Spinal cord (tissue), 10 donors: ENCODE measurements around the gene ARL10. TPM values are rescaled to one million over a fixed set of nuclear protein-coding genes. Genes with fewer than 3 reads are reported as not detected.

Experiments
- DNase-seq, 6 donors: peaks; one replicate each; pipeline versions ENCODE4 v3.0.0 to v3.0.0-alpha.2; 2013 to 2015; ENCODE audit warnings: low spot score in 6 of 6, low read depth in 4 of 6
- H3K27ac ChIP-seq: one replicate; pipeline ENCODE4 v1.5.1; 2013; ENCODE audit warnings: low read depth, low read length, control low read depth
- H3K27me3 ChIP-seq: one replicate; pipeline ENCODE4 v1.6.1; 2013; ENCODE audit warnings: low read length; ENCODE audit not compliant: control insufficient read depth, insufficient read depth
- H3K36me3 ChIP-seq: one replicate; pipeline ENCODE4 v1.6.1; 2013; ENCODE audit warnings: low read length; ENCODE audit not compliant: control insufficient read depth, insufficient read depth
- H3K4me1 ChIP-seq: one replicate; pipeline ENCODE4 v1.6.1; 2013; ENCODE audit warnings: low read length; ENCODE audit not compliant: control insufficient read depth, insufficient read depth
- H3K4me3 ChIP-seq: one replicate; pipeline ENCODE4 v1.5.1; 2013; ENCODE audit warnings: low read depth, low read length, control low read depth
- H3K9me3 ChIP-seq: one replicate; pipeline ENCODE4 v1.6.1; 2013; ENCODE audit warnings: low read length; ENCODE audit not compliant: control insufficient read depth, insufficient read depth
- WGBS: methylation state at CpG from one replicate; pipeline ENCODE4 v1.1.5; 2013; ENCODE audit warnings: missing lambda C conversion rate; ENCODE audit not compliant: insufficient coverage; 5-methylcytosine and 5-hydroxymethylcytosine counted together
- polyA plus RNA-seq, 2 donors: library from polyadenylated mRNA; unstranded; fragments of 120-200 nt; gene quantifications; one replicate each; pipeline ENCODE4 v1.2.1, GENCODE V29; 2013; ENCODE audit not compliant: insufficient read length in 2 of 2
- total RNA-seq, 2 donors: library from RNA; depleted of rRNA in 1 of 2; stranded (reverse); fragments of 120-200 nt in 1 of 2; fragments of >200 nt in 1 of 2; gene quantifications; one replicate each; pipeline versions ENCODE4 v1.2.3 to v1.2.4, GENCODE V29; 2013 to 2014
- donor health status: healthy.

Gene ARL10
- total and polyA plus RNA-seq, 4 donors: 22.6 to 39.3 (median 29.2) TPM

DNA sequence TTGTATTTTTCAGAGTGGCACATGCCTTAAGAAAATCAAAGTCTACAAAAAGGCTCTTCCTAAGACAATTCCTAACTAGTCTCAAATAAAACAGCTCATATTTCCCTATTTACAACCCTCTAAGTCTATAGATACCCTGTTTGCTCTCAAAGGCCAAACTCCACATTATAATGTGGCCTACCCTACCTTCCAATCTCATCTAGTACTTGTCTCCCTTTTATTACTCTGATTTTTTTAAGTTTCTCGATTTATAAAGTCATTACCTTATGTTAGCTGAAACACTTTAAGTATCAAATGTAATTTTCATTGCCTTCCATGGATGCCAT lies 23.2 kb upstream of the ARL10 start:
- WGBS: no CpG with 5 or more reads among the region's 1 CpG
- no peak for DNase-seq
- H3K27me3 ChIP-seq: no peaks in the 10 kb centered on the region
- H3K4me1 ChIP-seq: no peaks in the 10 kb centered on the region
- H3K27ac ChIP-seq: no peak overlapping the region
- H3K9me3 ChIP-seq: no peaks in the 10 kb centered on the region
- H3K36me3 ChIP-seq: peaks cover 22% of the 10 kb centered on the region
- no peak overlapping the region for H3K4me3 ChIP-seq

DNA sequence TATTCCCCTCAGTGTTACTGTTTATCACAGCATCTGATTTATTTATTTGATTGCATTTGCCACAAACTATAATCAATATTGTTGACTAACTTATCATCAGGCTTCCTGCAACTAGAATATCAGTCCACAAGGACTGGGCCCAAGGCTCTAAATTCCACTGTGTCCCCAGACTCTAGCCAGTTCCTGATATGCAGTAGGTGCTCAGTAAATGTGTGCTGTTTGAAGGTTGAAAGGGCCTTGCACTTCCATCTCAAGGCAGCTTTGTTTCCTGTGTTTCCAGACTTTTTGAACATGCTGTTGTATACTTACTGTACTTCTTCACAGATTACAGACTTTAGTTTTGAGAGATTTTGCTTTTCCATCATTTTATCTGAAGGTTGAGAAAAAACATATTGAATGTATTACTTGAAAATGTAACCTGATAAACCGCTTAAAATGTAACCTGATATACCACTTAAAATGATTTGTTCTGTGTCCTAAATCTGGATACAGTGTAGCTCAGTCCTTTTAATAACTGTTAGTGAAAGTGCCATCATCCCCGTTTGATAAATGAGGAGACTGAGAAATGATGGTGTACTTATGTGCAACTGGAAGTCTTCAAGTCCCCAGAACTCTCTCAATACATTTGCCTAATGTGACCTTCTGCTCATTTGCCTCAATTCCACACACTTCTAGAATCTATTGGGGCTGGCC lies 22.4 kb upstream of the ARL10 start:
- Histone ChIP-seq H3K36me3 (peaks cover 30% of the 10 kb centered on the region), H3K27me3 (no peaks in the 10 kb centered on the region), H3K4me1 (no peaks in the 10 kb centered on the region), H3K9me3 (no peaks in the 10 kb centered on the region), H3K27ac (no peak overlapping the region), H3K4me3 (no peak overlapping the region)
- no peak for DNase-seq
- WGBS: no CpG with 5 or more reads among the region's 2 CpGs

DNA sequence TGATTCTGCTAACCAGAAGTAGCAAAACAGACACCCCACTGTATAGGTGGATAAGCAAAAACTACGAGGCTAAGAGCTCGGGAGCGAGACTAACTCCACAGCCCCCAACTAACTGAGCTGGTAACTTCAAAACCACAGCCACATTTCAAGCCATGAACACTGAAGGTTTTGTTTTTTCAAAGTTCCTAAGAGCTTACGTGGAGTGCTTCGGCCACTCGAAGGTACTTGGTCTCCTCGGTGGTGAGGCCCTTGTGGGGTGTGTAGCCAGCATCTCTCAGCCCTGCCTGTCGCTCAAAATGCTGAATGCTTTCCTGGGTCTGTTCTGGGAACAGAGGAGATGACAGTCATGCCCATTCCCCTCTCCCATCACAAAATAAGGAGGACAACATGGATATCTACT lies 14.9 kb upstream of the ARL10 start:
- DNase-seq: no peak
- no peaks in the 10 kb centered on the region for H3K27me3 ChIP-seq
- H3K4me1 ChIP-seq: no peaks in the 10 kb centered on the region
- WGBS: 100% methylated on average over 2 of the region's 8 CpGs
- no peak overlapping the region for H3K27ac ChIP-seq
- peaks cover 63% of the 10 kb centered on the region for H3K36me3 ChIP-seq
- no peak overlapping the region for H3K4me3 ChIP-seq
- no peaks in the 10 kb centered on the region for H3K9me3 ChIP-seq

DNA sequence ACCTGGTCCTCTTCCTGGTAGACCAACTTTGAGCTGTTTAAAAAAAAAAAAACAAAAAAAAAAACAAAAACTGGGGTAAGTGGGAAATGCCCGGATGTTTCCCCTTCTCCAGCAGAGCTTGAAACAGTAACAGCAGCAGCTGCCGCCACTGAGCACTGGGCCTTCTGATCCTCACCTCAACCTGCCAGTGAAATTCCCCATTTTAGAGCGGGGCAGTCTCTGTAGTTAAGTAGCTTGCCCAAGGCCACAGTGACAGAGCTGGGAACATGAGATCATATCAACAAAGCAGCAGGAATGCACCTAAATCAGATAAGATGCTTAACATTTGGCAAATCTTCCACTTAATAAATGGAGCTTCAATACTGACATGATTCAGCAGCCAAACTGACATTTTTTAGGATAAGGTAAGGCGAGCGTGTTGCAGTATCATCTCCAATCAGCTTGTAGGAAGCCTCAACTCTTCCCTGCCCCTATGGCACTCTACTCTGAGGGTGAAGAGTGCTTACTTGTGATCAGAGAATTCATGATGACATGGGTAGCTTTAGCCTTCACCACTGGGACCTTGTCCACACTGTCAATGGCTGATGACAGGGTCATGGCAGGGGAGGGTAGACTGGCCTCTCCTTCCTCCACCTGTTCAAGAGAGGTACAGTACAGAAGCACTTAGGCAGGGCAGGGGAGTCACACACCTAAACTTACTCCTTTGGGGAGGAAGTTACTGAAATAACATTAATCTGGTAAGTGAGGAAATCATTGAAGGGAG lies 13.0 kb upstream of the ARL10 start:
- Histone ChIP-seq H3K36me3 (peaks cover 62% of the 10 kb centered on the region), H3K9me3 (no peaks in the 10 kb centered on the region), H3K27ac (no peak overlapping the region), H3K4me3 (no peak overlapping the region), H3K27me3 (no peaks in the 10 kb centered on the region), H3K4me1 (no peaks in the 10 kb centered on the region)
- DNase-seq: no peak
- WGBS: 89% methylated on average over 3 of the region's 5 CpGs

DNA sequence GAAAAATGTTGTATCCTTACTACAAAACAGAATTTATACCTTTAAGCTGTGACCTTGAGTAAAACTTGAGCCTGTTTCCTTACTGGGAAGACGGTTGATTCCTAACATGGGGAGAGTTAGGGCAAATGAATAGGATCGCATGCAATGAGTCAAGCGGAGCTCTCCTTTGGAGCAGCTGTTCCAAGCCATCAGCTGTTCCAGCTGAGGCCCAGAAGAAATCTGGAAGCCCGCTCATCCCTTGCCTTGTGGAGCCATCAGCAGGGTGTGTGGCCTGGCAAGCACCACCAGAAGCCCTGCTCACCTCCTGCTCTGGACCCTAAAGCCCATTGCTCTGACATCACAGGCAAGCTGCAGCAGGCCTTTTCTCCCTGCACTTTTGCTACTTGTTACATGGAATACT lies 11.8 kb upstream of the ARL10 start:
- H3K4me1 ChIP-seq: no peaks in the 10 kb centered on the region
- no peak overlapping the region for H3K27ac ChIP-seq
- H3K36me3 ChIP-seq: peaks cover 56% of the 10 kb centered on the region
- no peak overlapping the region for H3K4me3 ChIP-seq
- DNase-seq: no peak
- H3K9me3 ChIP-seq: no peaks in the 10 kb centered on the region
- WGBS: 77% methylated on average over 4 of the region's 4 CpGs
- H3K27me3 ChIP-seq: no peaks in the 10 kb centered on the region

DNA sequence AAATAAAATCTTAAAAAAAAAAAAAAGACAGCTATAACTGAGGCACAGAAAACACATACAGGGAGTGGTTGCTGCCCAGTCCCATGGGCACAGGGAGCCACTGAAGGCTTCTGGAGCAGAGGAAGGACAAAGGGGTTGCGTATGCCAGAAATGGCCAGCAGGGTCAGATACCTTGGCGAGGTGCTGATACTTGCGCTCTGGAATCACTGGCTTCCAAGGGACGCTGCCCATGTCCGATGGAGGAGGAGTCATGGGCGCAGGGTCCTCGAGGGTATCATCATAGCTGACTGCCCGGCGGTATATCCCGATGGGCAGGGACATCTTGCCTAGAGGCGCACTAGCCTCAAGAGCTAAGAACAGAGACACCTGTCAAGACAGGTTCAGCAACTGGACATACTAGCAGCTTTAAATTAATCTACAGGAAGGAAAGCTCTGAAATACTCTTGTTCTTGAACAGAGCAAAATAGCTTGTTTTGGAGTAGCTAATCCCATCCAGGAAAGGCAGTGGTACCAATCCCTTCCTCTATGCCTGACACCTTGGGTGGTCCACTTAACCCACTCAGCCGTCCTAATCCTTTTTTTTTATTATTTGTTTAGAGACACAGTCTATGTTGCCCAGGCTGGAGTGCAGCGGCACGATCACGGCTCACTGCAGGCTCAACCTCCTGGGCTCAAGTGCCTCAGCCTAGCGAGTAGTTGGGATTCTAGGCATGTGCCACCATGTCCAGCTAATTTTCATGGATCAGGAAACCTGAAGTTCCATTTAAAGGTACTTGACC lies 9.7 kb upstream of the ARL10 start:
- WGBS: 82% methylated on average over 15 of the region's 16 CpGs

DNA sequence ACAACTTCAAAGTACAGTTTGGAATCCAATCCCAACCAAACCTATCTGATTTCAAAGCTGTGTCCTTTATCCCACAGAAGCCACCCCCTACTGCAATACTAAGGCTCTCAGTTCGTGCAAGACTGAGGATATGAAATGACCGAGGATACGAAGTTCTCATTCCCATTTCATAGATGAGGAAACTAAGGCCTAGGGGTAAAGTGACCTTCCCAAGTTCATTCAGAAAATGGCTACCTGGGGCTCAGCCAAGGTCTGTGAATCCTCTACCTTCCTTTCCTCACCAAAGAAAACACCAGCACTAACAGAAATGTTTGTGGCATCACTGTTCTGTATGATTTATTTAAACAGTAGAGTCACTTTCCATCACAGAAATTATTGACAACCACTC lies 9.1 kb upstream of the ARL10 start:
- no peaks in the 10 kb centered on the region for H3K27me3 ChIP-seq
- no peak overlapping the region for H3K27ac ChIP-seq
- no peak for DNase-seq
- H3K9me3 ChIP-seq: no peaks in the 10 kb centered on the region
- H3K4me1 ChIP-seq: peaks cover 9% of the 10 kb centered on the region
- peaks cover 38% of the 10 kb centered on the region for H3K36me3 ChIP-seq
- no CpG with 5 or more reads among the region's 3 CpGs for WGBS
- no peak overlapping the region for H3K4me3 ChIP-seq

More for the DNA sequence above, 9.7 kb upstream of the ARL10 start:
- H3K9me3 ChIP-seq: no peaks in the 10 kb centered on the region
- no peak overlapping the region for H3K4me3 ChIP-seq
- H3K36me3 ChIP-seq: peaks cover 44% of the 10 kb centered on the region
- no peaks in the 10 kb centered on the region for H3K27me3 ChIP-seq
- DNase-seq: no peak
- no peak overlapping the region for H3K27ac ChIP-seq
- peaks cover 8% of the 10 kb centered on the region for H3K4me1 ChIP-seq

DNA sequence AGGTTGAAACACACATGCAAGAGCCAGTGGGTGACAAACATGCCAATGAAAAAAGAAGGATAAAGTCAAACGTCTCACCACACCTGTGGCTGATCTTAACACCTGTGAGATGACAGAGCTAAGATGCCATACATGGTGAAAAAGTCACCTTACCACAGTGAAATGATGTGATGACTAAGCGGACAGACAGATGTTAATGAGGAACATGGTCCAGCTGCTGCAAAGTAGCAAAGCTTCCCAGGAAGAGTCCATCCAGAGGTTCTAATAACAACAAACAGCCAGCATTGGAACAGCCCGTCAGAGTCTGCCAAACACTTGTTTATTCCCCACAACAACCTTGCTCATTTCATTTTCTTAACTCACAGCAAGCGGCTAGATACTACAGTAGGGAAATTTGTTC lies 5.6 kb upstream of the ARL10 start:
- WGBS: no CpG with 5 or more reads among the region's 4 CpGs
- DNase-seq: no peak
- no peaks in the 10 kb centered on the region for H3K27me3 ChIP-seq
- H3K4me3 ChIP-seq: no peak overlapping the region
- H3K9me3 ChIP-seq: no peaks in the 10 kb centered on the region
- no peak overlapping the region for H3K27ac ChIP-seq
- peaks cover 10% of the 10 kb centered on the region for H3K4me1 ChIP-seq
- peaks cover 17% of the 10 kb centered on the region for H3K36me3 ChIP-seq

DNA sequence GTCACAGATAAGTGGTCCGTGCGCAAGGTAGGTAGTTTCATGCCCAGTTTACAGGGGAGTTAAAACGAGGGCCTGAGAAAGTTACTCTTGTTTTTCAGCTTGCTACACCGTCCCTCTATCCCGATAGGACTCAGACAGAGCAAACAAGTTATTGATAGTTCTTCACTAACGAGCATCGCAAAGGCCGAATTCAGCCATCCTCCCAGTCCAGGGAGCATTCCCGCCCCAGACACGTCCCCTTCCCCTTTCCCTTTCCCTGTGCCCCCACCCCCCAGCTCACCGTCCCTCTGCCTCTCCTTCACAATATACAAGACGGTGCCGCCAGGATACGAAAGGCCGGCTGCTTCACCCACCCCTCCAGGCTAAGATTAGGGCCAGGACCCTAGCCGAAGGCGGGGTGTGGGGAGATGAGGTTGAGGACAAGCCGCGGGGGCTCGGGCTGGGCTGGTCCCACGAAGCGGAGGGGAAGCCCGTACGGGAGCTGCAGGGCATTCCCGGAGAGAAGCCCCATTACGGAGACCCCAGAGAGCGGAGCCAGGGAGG lies 4.3 kb upstream of the ARL10 start:
- 3% methylated on average over 21 of the region's 27 CpGs for WGBS
- Histone ChIP-seq H3K27me3 (no peaks in the 10 kb centered on the region), H3K4me1 (peaks cover 14% of the 10 kb centered on the region), H3K9me3 (no peaks in the 10 kb centered on the region), H3K4me3 (peak overlapping the region; percentile 87), H3K27ac (peak overlapping the region; percentile 82), H3K36me3 (peaks cover 9% of the 10 kb centered on the region)
- peak in 1 of 6 donors; percentile 15 for DNase-seq
